ENCODE data around the gene ATP2C2. TPM values are rescaled to one million over a fixed set of nuclear protein-coding genes. Genes with fewer than 3 reads are reported as not detected.

The ATP2C2 gene
- total RNA-seq, 4 donors from 2014 or later: 51.7 to 133 (median 57.7) TPM

GRCh38 chr16:84444476-84444875 lies 76.1 kb downstream of the ATP2C2 start:
- no peak overlapping the region for H3K4me3 ChIP-seq (ENCODE audit: low read depth, poor library complexity, severe bottlenecking)
- TF ChIP-seq POLR2A (IDR thresholded peaks at IDR 0.05): no peak
- no peak for TF ChIP-seq CTCF (IDR thresholded peaks at IDR 0.05)
- intact Hi-C loops (cut with DNase I; ENCODE audit: low total_unique reads): no loop called here
- DNase-seq (ENCODE audit: low spot score in 2 of 2): no peak
- 64 to 72% methylated on average over 8 of the region's 8 CpGs for WGBS, 2 donors

- TF ChIP-seq CTCF (IDR thresholded peaks at IDR 0.05): no peak
- no peak for TF ChIP-seq POLR2A (IDR thresholded peaks at IDR 0.05)
- intact Hi-C loops (cut with DNase I; ENCODE audit: low total_unique reads): no loop called here
- 79 to 81% methylated on average over 4 of the region's 4 CpGs for WGBS, 2 donors
- DNase-seq (ENCODE audit: low spot score in 2 of 2): peak in 1 of 2 donors; percentile 39
- no peak overlapping the region for H3K4me3 ChIP-seq (ENCODE audit: low read depth, poor library complexity, severe bottlenecking)
Measured at GRCh38 chr16:84446084-84446483, 77.7 kb downstream of the ATP2C2 start.

DNA sequence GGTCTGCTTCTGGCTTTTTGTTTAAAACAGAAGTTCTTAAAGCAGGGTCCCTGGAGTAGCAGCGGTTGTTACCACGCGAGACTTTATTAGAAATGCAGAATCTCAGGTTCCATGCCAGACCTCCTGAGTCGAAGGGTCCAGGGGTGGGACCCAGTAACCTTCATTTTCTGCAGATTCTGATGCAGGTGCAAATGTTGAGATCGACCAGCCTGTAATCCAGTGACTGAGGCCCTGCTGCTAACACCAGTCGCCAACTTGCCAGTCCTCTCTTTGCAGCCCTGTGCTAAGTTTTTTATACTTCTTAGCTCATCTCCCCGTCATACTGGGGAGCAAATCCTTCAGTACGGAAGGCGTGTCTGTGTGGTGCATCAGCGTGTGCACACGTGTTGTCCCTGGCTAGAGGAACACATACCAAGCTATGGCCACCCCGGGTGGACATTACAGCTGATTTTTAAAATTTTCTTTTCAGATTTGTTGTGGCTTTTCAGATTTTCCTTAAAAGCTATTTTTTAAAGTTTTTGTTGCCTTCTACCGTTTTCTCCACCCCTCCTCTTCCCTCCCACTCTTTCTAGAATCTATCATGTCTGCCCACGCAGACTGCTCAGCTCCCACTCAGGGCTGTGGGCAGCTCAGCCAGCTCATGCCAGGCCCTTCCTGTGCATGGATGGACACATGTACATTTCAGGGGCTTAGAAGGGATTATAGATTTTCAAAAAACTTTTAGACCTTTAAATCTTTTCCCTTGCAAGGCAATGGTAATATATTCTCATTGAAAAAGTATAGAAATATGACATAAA lies 78.5 kb downstream of the ATP2C2 start:
- intact Hi-C loops (cut with DNase I; ENCODE audit: low total_unique reads): no loop called here
- DNase-seq (ENCODE audit: low spot score in 2 of 2): peak in 1 of 2 donors; percentile 57
- TF ChIP-seq POLR2A (IDR thresholded peaks at IDR 0.05) (no peak), CTCF (IDR thresholded peaks at IDR 0.05) (no peak)
- 70 to 75% methylated on average over 14 of the region's 14 CpGs for WGBS, 2 donors
- no peak overlapping the region for H3K4me3 ChIP-seq (ENCODE audit: low read depth, poor library complexity, severe bottlenecking)

GRCh38 chr16:84448444-84448843 lies 80.1 kb downstream of the ATP2C2 start:
- intact Hi-C loops (cut with DNase I; ENCODE audit: low total_unique reads): no loop called here
- TF ChIP-seq POLR2A (IDR thresholded peaks at IDR 0.05): no peak
- no peak for TF ChIP-seq CTCF (IDR thresholded peaks at IDR 0.05)
- H3K4me3 ChIP-seq (ENCODE audit: low read depth, poor library complexity, severe bottlenecking): no peak overlapping the region
- peak in 1 of 2 donors; percentile 60 for DNase-seq (ENCODE audit: low spot score in 2 of 2)
- 95% methylated on average over 10 of the region's 10 CpGs for WGBS, 2 donors

DNA sequence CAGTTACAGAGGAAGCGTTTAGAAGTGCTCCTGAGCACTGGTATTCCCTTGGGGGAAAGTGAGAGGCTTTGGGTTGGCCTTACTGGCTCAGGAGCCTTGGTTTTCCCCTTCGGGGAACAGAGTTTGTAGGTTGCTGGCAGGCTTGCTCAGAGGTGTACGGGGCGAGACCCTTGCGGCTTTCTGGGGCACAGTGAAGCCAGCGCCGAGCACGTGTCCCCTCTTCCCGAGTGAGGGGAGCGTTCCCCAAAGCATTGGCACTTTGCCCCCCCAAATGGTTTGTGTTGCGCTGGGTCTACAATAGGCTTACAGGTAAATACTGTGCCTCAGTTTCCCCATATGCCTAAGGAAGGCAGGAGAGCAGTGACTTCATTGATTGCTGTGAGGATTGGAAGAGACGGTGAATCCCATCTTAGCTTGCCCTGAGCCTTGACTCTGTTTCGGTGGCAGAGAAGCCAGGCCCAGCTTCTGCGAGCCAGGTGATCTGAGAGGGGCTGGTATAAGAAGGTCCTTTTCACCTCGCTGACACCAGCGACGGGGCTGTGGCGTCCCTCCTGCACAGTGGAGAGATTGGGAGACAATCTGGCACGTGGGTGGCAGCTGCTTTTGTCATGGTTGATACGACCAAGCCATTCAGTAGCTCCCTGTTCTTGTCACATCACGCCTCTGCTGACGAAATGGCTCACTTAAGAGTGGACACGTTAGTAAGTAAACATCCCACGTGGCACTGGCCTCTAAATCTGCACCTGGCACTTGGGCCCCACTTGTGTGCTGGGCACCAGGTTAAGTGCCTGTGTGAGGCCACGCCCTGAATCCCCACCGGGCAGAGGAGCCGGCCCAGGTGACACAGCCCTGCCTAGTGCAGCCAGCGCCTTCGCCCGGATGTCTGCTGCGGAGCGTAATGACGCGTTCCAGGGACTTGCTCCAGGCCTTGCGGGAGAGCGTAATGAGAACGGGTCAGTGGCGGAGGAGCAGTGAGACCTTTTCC lies 81.1 kb downstream of the ATP2C2 start:
- TF ChIP-seq POLR2A (IDR thresholded peaks at IDR 0.05): no peak
- TF ChIP-seq CTCF (IDR thresholded peaks at IDR 0.05): no peak
- intact Hi-C loops (cut with DNase I; ENCODE audit: low total_unique reads): no loop called here
- peak in 1 of 2 donors; percentile 60 for DNase-seq (ENCODE audit: low spot score in 2 of 2)
- 89 to 91% methylated on average over 38 of the region's 38 CpGs for WGBS, 2 donors
- H3K4me3 ChIP-seq (ENCODE audit: low read depth, poor library complexity, severe bottlenecking): no peak overlapping the region
